Stimulated activated CD4-positive, alpha-beta T cell treated with anti-CD3 and anti-CD28 coated beads, Interleukin-15, amount 100 ng/mL, for 1 hour (primary cell): ENCODE data around the gene GOLGA8K.
"Not testable (repeated sequence)": the region's sequence is repeated elsewhere in the genome, so short reads cannot be mapped to it uniquely, and the experiment has no call there.

Experiments
- DNase-seq, 2 donors: peaks; one replicate each; pipeline ENCODE4 v3.0.0-alpha.2; 2020; ENCODE audit warnings: low read depth in 1 of 2, low spot score in 1 of 2

GOLGA8K gene, protein sequence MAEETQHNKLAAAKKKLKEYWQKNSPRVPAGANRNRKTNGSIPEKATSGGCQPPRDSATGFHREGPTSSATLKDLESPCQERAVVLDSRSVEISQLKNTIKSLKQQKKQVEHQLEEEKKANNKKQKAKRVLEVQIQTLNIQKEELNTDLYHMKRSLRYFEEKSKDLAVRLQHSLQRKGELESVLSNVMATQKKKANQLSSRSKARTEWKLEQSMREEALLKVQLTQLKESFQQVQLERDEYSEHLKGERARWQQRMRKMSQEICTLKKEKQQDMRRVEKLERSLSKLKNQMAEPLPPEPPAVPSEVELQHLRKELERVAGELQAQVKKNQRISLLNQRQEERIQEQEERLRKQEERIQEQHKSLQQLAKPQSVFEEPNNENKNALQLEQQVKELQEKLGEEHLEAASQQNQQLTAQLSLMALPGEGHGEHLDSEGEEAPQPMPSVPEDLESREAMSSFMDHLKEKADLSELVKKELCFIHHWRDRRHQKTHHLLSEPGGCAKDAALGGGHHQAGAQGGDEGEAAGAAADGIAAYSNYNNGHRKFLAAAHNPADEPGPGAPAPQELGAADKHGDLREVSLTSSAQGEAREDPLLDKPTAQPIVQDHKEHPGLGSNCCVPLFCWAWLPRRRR

DNA sequence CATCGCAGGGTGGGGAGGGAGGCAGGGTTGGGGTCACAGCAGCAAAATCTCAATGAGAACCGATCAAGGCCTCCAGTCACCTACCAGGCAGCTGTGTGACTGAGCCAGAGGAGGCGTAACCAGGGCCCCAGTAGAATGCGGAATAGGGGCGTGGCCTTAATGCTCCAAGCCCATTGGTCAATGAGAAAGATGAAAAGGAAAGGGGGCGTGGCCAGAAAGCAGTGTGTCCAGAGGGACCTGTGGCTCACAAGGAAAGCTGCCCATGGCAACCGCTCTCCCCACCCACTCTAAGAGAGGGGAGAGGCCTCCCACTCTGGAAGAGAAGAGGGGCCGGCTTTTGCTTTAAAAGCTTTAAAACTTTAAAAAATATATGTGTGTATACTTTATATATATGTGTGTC lies at the start of gene GOLGA8K:
TSS of gene GOLGA8K (minus strand) at position 101 of the 400 bp plus-strand sequence. CDS start at position 3, 98 bp downstream.
- DNase-seq, result not testable (repeated sequence)

DNA sequence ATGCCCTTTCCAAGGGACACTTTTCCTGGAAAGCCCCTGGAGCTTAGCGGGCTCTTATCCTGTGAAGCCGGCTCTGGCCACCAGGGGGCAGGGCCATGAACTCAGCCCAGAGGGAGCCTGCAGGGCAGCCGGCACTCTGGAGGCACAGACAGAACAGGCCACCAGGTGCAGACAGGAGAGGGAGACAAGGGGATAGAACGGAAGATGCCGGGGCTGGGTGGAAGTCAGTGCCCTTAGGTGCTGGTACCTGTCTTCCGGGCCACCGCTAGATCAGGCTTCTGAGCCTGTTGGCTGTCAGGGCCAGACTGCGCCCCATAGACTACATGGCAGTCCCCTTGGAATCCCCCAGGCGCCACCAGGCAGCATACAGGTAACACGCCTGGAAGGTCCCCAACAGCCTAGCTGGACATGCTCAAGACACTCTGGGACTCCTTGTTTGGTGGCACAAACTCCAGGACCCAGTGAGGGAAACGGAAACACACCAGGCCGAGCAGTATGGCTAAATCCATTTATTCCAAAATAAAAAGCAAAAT lies 37.4 kb upstream of the GOLGA8K start:
- DNase-seq, result not testable (repeated sequence)

DNA sequence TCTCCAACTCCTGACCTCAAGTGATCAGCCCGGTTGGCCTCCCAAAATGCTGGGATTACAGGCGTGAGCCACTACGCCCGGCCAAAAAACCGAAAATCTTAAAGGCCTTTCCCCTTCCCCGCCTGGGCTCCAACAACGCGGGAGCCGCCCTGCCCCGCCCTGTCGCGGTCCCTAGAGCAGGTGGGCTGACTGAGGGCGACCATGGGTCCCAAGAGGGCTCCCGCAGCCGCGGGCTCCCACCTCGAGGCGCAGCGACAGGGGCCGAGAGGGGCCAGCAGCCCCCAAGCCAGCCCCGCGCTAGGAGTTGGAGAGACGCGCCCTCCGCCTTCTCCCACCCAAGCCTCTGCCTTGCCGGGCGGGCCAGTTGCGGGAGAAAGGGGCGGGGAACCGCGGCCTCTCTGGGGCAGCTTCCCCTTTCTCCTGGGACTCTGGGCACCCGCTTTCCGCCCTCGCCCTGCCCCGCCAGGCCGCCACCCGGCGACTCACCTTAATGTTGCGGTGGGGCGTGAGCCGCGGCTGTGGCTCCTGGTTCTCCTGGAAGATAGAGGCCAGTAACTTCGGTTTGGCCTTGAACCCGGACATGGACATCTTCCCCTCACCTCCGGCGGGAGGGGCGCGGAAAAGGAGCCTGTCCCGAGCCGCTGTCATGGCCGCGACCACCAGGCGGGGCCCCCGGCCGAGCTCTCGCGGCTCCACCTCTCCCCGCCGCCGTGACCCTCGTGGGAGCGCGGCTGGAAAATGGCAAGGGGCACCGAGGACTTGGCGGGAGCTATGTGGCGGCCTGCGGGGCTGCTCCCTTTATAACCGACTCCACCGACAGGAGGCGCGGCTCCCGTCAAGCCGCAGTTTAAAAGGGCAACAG lies 31.2 kb upstream of the GOLGA8K start:
- not testable (repeated sequence) for DNase-seq

DNA sequence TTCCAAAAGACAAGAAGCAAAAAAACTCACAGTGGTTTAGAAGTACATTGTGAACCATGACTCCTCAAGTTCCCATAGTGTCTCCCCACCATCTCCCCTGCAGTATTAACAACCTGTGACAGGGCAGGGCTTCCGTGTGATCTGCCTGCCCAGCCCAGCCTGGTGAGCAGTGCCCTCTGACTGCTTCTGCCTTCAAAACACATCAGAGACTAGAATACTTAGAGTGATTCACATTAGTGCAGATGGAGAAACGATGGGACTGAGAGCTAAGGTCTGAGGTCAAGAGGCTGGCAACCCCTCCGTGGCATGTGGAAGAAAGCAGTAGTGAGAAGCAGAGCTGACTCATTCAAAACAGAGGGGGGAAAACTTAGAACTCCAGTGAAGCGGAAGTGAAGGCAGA lies 24.5 kb upstream of the GOLGA8K start:
- not testable (repeated sequence) for DNase-seq

DNA sequence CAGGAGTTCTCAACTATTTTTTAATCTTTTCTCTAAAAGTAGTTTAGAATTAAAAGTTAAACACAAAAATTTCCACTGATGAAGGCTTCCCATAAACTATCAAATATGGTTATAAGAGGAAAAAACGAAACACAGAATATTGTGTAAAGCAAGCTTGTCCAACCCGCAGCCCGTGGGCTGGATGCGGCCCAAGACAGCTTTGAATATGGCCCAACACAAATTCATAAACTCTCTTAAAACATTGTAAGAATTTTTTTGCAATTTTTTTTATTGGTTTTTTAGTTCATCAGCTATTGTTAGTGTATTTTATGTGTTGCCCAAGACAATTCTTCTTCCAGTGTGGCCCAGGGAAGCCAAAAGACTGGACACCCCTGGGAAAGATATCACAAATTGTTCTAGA lies 23.4 kb upstream of the GOLGA8K start:
- not testable (repeated sequence) for DNase-seq

DNA sequence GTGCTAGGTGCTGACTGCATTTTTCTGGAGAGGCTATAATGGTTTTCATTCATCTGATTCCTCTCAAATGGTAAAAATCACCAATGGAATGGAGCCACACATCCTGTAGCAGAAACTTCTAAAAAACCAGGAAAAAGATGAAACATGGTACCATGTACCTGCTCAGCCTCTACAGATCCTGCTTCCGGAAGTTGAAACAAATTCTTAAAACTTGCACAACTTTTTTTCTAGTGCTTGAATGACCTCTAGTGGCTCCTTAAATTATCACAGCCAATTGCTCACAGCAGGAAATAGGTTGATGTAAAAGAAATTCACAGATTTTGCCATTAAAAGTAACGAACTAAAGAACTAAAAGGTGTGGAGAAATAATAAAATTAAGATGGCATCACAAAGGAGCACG lies 4.8 kb upstream of the GOLGA8K start:
- not testable (repeated sequence) for DNase-seq

DNA sequence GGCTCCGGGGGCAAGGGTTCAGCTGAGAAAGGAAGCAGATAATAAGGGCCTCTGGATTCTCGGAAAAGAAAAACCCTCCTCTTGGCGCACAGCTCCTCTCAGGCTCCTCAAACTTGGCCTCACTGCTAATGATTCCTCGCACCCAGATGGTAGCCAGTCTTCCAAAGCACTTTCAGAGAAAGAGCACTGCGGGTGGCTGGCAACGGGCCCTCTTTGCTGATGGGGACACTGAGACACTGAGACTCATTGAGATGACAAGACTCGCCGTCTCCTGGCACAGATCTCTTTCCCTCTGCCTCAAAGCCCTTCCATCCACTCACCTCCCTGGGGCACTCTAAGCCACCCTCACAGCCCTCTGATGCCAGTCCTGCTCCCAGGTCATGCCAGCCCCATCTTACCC lies 6.6 kb downstream of the GOLGA8K start:
- not testable (repeated sequence) for DNase-seq

DNA sequence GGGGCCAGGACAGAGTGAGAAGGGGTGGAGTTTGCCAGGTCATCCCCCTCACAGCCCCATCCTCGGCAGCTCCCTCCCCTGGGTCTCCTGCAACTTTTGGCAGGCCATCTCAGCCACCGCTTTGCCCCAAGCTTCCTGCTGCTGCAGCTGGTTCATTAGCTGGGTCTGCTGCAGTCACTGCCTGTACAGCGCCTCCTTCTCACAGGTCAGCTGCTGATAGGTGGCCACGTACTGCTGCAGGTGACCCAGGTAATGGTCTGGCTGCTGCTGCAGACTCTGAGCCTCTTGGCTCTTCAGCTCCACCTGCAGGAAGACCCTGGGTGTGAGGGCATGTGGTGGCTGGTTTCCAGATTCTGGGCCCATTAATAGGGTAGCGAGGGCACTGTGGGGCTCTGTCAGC lies 8.3 kb downstream of the GOLGA8K start:
- DNase-seq, result not testable (repeated sequence)

DNA sequence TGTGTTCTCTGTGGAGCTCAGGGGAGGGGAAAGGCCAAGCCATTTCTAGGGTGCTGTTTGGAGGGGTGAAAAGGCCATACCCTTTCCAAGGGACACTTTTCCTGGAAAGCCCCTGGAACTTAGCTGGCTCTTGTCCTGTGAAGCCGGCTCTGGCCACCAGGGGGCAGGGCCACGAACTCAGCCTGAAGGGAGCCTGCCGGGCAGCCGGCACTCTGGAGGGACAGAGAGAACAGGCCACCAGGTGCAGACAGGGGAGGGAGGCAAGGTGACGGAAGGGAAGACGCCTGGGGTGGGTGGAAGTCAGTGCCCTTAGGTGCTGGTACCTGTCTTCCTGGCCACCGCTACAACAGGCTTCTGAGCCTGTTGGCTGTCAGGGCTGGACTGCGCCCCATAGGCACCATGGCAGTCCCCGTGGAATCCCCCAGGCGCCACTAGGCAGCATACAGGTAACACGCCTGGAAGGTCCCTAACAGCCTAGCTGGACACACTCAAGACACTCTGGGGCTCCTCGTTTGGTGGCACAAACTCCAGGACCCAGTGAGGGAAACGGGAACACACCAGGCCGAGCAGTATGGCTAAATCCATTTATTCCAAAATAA lies 14.9 kb downstream of the GOLGA8K start:
- DNase-seq, result not testable (repeated sequence)

DNA sequence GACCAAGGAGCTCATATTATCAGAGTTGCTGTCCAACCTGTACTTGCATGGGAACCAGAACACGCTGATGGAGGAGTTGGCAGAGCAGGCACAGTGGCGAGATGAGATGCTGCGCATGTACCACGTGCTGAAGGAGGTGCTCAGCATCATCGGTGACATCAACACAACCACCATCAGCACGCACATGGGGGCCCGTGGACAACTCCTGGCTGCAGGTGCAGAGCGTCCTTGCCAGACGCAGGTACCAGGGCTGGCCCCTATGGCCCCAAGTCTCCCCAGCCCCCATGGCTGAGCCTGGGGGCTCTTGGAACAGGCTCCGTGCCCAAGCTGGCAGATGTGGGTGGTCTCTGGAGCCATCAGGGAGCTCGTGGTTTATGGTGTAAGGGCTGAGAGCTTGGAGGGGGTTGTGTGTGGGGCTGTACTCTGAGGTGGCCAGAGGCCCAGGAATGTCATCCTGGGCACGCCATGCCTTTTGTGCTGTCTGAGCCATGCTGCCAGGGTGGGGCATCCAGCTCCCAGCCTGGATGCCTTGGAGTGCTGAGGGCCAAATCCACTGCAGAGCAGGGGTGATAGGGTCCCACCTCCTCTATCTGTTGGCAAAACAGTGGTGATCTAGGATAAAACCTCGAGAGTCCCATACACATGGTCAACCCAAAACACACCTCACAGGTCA lies 17.1 kb downstream of the GOLGA8K start:
- not testable (repeated sequence) for DNase-seq

DNA sequence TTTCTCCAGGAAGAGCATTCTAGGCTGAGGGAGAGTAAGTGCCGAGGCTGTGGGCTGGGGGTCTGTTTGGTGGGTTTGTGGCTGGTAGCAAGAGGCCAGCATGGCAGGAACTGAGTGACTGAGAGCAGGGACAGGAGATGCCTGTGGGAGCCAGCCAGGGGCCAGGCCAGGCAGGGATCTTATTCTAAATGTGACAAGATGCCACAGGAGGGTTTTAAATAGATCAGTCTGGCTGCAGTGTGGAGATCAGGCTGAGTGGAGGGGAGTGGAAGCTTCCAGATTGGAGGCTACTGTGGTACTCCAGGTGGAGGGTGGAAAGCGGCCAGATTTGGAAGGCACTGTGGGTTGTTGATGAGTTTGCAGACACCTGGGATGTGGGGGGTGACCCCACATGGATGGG lies 28.9 kb downstream of the GOLGA8K start:
- not testable (repeated sequence) for DNase-seq

DNA sequence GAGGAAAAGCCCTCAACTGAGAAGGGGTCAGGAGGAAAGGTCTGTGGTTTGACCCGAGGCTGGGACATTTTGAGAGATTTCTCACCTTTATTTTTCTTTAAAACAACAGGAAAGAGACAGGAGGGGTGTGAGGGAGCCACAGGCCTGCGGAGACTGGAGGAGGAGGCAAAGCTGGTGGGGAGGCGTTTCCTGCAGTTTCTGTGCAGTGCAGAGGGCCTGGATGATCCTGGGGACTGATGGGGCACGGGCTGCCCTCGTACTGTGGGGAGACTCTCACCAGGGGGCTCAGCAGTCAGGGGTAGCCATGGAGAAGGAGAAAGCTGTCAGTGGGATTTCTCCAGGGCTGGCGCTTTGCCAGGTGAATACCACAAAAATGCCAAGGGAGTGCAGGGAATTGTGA lies 29.4 kb downstream of the GOLGA8K start:
- not testable (repeated sequence) for DNase-seq

DNA sequence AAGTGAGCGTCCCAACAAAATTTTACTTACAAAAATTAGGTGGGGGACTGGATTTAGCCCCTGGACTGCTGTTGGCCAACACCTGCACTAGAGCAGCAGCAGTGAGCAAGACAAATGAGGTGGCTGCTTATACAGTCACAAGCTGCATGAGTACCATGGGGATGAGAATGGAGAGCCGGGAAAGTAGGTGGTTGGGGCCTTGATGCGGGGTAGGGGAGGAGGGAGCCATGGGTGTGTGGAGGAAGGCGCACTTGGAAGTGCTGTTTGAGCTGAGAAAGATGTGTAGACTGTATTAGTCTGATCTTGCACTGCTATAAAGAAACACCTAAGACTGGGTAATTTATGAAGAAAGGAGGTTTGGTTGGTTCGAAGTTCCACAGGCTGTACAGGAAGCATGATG lies 31.0 kb downstream of the GOLGA8K start:
- DNase-seq, result not testable (repeated sequence)

DNA sequence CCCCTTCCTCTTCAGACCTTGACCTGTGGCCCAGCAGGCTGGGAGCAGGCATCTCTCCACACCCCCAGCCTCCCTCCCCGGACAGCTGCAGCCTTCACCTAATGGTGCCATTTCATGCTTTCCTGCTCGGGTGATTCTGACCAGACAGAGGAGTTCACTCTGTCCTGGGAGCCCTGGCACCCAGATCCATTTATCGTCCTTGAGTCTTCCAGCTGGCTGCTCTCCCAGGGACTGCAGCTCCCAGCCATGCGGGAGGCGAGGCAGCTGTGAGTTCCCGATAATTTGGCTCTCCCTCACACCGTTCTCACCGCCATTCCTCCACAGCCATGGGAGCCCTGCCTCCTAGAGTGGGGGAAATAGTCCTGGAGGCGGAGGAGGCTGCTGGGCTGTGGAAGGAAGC lies 32.6 kb downstream of the GOLGA8K start:
- not testable (repeated sequence) for DNase-seq

DNA sequence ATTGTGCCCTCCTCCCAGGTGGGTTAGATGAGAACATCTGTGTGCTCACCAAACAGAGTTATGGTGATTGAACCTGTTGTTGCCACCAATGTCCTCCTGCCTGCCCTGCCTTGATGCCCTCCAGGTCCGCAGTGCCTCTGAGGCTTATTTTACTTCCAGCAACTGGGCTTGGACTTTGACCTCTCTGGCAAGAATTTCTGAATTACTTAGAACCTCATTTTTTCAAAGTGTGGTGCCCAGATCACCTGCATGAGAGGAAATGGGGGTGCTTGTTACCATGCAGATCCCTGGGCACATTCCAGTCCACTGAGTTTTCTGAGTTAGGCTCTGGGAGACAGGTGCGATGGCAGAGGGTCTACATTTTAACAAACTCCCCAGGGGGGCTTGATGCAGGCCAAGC lies 33.0 kb downstream of the GOLGA8K start:
- not testable (repeated sequence) for DNase-seq

DNA sequence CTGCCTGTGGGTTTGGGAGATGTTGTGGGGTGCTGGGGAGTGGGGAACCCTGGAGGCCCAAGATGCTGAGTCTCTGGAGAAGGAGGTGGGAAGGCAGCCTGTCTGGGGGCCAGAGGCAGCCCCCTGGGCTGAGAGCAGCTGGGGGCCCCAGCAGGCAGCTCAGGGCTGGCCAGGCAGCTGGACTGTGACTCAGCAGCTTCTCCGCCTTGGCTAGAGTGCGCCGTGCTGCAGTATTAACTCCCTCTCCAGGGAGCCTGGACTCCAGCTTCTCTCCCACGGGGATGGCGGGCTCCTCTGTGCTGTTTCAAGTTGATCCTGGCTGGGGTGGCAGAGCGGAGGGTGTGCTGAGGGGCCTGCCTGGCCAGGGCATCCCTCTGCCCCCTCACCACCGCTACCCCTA lies 36.6 kb downstream of the GOLGA8K start:
- DNase-seq, result not testable (repeated sequence)

DNA sequence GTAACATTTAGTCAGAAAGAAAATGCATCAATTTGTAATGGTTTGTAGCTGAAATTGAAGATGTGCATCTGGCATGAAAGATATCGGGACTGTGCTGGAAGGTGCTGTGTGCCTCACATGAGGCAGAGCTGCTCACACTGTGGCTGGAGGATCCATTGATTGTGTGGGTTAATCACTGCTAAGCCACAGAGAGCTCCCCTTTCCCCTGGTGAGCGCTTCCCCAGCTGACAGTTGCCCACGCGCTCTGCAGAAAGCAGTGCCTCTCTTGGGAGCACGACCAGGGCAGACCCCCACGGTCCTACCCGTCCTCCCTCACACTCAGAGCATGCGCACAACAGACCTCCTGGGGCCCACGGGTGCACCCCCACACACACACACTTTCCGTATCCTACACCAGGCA lies 37.1 kb downstream of the GOLGA8K start:
- DNase-seq, result not testable (repeated sequence)

DNA sequence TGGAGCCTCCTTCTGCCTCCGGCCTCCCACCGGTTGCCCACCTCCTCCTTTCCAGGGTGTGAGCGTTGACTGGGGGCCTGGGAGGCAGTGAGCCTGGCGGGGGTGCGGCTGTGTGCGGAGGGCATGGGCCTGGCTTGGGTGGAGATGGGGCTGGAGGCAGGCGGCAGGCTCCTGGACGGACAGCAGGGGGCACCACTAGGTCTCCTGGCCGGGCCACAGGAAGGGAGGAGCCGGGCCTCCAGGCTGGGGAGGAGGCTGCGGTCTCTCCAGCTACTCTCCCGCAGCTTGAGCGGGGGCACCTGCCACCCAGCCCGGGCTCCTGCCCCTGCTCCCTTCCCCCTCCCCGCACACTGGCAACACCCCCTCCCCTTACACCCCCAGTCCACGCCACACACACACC lies 38.1 kb downstream of the GOLGA8K start:
- peak in 1 of 2 donors; percentile 30 for DNase-seq

DNA sequence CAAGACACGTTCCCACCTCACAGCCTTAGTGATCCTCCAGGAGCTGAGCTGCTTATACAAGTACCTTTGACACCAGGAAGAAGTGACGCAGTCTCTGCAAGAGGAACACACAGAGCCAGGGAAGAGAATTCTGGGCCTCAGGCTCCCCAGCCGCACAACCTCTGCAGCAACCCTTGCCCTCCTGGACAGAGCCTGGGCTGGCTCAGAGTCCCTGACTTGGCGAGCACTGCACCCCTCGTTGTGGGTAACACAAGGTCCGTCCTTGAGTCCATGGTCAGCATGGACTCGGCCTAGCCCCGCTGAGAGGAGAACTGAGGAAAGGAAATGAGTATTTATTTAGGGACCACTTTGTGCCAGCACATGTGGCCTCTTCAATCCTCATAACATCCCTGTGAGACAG lies 39.6 kb downstream of the GOLGA8K start:
- not testable (repeated sequence) for DNase-seq

DNA sequence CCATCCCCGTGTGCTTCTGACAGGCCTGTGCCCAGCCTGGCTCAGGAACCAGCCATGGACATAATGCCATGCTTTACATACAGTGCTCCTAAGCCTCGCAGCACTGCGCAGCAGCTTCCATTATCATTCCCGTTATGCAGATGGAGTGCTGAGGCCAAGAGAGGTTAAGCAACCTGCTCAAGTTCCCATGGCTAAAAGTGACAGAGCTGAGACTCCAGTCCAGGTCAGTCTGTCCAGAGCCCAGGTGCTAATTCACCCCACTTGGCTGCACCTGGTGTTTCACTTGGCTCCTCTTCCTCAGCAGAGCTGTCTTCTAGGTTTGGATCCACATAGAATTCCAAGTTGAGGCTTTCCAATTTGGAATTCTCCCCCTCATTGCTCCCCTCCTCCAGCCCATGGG lies 41.4 kb downstream of the GOLGA8K start:
- not testable (repeated sequence) for DNase-seq
